Stimulated activated CD8-positive, alpha-beta memory T cell treated with anti-CD3 and anti-CD28 coated beads, Interleukin-15, amount 100 ng/mL, for 1 hour (primary cell): ENCODE data around the gene ZNF407.

Source experiments
- DNase-seq: peaks from one replicate; pipeline ENCODE4 v3.0.0-alpha.2; 2020; ENCODE audit warnings: low read depth

Gene ZNF407

DNA sequence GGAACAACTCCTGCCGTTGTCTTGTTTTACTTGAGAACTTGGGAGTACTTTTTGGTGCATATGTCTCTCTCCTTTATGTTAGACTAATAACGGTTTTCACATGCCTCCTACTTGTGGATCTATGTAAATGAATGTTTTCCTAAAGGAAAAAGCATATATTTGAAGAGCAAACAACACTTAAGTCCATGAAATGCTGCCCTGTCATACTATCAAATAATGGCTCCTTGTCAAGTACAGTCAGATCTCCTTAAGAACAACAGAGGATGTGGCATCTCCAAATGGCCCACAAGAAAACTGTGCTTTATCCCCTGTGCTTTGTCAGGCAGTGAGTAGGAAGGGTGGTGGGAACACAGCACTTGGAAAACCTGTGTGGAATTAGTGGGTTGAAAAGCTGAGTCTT lies 413.0 kb downstream of the ZNF407 start:
- no peak for DNase-seq

GRCh38 chr18:75016025-75016717 lies 418.5 kb downstream of the ZNF407 start:
- DNase-seq: no peak

- no peak for DNase-seq
These were observed 425.8 kb downstream of the ZNF407 start for GRCh38 chr18:75023473-75023872.

DNA sequence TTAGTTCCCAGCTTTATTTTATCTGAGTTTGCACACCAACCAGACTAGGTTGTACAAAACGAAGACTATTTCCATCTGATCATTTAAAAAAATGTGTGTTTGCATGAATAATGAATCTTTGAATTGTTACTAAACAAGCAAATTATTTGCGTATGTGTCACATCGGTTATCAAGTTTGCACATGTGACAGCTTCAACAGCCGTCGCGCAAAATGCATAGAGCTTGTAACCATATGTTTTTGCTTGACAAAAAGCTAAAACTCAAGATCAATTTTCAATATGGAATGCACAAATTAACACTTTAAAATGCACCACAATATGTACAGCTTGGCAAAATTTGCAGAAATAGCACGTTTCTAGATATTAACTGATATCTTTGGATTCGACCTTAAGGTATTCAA lies 427.2 kb downstream of the ZNF407 start:
- no peak for DNase-seq

DNA sequence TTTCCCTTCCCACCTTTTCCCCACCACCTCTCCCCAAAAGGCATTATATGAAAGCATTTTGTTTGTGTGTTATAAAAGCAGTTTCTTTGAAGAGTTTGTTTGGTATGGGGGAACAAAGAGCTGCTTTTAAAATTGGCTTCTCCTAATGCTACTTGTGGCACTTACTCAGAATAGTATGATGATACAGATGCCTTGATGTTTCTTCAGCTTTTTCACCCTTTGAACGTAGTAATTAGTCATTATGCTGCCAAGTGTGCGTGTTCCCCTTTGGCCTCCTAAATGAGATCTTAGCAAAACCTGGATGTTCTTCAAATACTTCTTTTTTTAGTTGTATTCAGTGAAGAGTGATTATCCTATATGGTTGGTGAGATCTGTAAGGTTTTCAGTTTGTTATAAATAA lies 427.9 kb downstream of the ZNF407 start:
- no peak for DNase-seq

- no peak for DNase-seq
These were observed 431.8 kb downstream of the ZNF407 start for GRCh38 chr18:75029481-75029880.

DNA sequence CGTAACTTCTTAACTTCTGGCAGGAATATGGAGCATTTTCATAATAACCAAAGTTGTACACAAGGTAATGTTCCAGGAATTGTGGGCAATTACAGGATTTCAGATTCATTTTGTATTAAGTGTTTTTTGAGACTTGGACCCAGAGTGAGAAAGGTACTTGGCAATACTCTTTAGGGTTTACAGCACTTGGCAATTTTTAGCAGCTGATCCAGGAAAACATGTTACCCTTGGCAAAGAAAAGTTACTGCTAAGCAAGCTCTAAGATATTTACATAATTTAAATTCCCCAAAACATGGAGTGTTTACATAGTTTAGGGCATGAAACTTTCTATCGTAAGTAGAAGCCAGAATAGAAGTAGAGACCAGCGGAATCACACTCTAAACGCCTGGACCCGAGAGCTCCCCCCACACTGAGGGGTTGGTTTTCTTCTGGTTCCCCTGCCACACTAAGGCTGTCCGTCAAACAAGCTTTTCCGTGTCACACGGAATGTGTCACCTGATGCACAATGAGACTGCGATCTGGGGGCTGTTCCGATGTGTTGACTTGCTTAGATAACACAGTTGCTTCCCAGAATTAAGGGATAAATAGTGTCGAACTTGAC lies 434.1 kb downstream of the ZNF407 start:
- DNase-seq: no peak

DNA sequence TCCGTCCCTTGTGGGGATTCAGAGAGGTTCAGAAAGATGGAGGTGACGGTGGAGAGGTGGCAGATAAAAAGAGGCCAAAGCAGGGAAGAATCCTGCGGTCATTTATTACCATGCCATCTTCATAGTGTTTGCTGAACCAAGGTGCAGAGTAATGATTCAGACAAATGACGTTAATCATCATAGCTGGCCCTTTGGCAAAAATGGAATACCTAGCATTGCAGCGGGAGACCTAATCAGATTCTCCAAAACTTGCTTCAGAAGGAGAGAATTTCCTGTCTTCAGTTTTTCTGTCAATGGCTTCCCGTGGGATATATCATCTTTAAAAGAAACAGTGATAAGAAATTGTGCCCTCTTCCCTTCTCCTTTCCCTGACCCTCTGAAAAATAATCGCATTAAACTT lies 435.8 kb downstream of the ZNF407 start:
- no peak for DNase-seq

DNA sequence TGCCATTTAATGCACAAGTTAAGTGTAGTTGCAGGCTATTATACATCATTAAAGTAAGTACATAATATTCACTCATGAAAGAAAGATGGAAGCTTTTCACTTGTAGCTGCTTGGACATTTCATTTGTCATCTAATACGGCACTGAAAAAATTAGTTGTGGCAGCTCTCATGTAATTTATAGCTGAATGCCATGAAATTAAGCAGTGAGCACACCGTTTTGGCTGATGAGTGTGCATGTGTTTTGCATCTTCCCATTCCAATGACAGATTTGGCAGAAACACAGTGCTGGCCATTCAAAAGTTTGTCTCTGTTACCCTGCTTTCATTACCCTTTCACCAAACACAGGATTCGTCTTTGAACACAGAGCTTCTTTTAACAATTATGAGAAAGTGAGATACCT lies 437.3 kb downstream of the ZNF407 start:
- no peak for DNase-seq

- no peak for DNase-seq
These were observed 438.3 kb downstream of the ZNF407 start for GRCh38 chr18:75035928-75036327.

- no peak for DNase-seq
These were observed 439.4 kb downstream of the ZNF407 start for GRCh38 chr18:75036917-75037688.

DNA sequence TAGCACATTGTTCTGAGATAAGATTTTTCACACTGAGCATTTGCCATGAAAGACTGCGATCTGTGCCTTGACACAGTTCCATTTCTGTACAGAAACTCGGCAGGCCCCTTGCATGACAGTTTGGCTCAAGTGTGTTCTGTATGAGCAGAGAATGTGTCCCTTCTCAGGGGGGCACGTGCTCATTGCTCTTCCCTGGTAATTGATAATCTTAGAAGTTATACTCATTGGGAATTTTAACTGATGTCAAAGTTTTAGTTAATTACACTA lies 440.0 kb downstream of the ZNF407 start:
- no peak for DNase-seq

GRCh38 chr18:75041586-75041985 lies 443.9 kb downstream of the ZNF407 start:
- no peak for DNase-seq

- no peak for DNase-seq
These were observed 445.8 kb downstream of the ZNF407 start for GRCh38 chr18:75043478-75043877.

DNA sequence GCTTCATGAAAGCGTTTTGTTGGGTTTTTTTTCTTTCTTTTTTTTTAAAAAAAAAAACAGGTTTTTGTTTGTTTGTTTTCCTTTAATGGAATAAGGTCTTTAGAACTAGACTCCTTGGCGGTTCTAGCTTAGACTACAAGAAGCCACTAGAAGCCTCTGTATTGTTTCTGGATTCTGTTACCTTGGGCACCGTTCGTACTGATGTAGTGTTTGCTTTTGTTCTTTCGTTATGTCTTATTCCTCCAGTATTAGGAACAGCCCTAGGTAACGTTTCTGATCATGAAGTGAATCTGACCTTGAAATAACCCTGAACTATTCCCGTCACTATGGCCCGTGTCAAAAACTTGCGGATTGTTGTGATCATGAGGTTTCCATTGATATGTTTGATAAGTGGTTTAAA lies 446.6 kb downstream of the ZNF407 start:
- no peak for DNase-seq

GRCh38 chr18:75044791-75045190 lies 447.1 kb downstream of the ZNF407 start:
- no peak for DNase-seq

DNA sequence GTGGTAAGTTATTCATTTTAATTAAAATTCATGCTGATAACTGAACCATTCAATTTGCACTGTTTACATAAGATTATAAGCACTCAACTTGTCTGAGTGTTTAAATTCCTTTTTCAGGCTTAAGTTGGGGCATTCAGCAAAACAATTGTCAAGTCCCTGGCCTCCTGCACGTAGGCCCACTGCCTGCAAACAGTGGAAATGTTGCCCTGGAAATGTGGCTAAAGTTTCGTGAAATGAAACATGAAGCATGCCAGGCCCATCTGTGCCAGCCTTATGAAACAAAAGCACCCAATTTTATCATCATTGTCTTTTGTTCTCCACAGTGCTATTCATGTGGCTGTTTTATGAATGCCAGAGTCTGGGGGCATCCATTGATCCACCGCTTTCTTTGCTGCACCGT lies 447.6 kb downstream of the ZNF407 start:
- no peak for DNase-seq

- DNase-seq: no peak
These were observed 449.7 kb downstream of the ZNF407 start for GRCh38 chr18:75047240-75047961.

DNA sequence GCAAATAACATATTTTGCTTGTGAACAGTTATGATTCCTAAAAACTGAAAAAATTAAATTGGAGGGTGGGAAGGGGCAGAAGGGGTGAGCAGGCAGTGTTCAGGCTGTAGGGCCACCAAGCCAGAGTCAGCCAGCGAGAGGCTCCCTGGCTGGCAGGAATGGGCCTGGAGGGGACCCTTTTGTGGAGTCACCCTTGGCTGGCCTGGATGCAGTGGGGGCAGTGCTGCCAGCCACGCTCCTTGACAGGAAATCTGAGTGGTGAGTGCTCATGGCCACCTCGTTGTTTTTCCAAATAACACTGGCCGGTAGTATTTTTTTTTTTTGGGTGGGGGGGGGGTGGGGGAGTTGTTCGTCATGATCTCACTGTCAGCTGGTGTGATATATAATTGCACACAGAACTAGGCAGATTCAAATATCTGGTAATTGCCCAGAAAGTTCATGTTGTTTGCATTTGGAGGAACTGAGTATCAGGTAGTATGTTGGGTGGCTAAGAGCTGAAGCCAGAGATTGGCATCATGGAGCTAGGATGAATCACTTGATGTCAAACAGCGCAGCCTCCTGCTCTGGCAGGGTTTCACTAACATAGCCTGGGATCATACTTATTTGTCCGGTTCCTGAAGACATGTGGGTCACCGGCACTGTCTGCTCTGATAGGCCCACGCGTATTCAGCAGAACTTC lies 451.2 kb downstream of the ZNF407 start:
- no peak for DNase-seq

- DNase-seq: no peak
These were observed 451.8 kb downstream of the ZNF407 start for GRCh38 chr18:75049455-75049789.

GRCh38 chr18:75051757-75052156 lies 454.1 kb downstream of the ZNF407 start:
- DNase-seq: no peak

DNA sequence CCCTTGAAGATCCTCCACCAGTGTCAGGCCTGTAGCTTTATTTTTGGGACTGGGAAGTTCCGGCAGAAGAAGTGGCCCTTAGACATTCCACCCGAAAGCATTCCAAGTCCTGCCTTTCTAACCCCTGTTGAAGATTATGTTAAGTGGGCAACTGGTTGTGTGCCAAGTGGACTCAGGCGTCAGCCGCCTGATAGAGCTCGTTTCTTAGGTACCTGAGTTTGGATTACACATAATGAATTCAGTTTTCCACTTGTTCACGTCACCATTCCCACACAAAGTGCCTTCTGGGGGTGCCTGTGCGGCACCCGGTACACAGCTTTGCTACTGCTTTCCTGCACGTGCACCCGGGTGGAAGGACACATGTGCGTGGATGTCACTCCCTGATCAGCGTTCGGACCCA lies 454.8 kb downstream of the ZNF407 start:
- DNase-seq: no peak
